Adrenal gland (tissue), 19 donors: ENCODE data around the gene ADCK1. TPM values are rescaled to one million over a fixed set of nuclear protein-coding genes. Genes with fewer than 3 reads are reported as not detected.

Source experiments
- DNase-seq, 7 donors: peaks; one replicate each; pipeline ENCODE4 v3.0.0-alpha.2; 2019 to 2020
- H3K27ac ChIP-seq, 5 donors: fragments of 200-600 bp; sonication (generic) in 4 of 5; 1 replicate in 3 of 5; 2 replicates in 2 of 5; pipeline versions ENCODE4 v1.5.1 to v1.8.0; 2016 to 2020; ENCODE audit warnings: mild to moderate bottlenecking in 1 of 5
- H3K27me3 ChIP-seq: fragments of 200-600 bp; 2 replicates; pipeline ENCODE4 v1.8.0; 2021
- H3K36me3 ChIP-seq, 2 donors: fragments of 200-600 bp; replicated peaks in 1 of 2; 1 replicate in 1 of 2; 2 replicates in 1 of 2; pipeline versions ENCODE4 v1.5.1 to v1.8.0; 2018 to 2022
- H3K4me1 ChIP-seq, 2 donors: fragments of 200-600 bp; replicated peaks in 1 of 2; 1 replicate in 1 of 2; 2 replicates in 1 of 2; pipeline versions ENCODE4 v1.5.1 to v1.8.0; 2018 to 2021
- H3K4me3 ChIP-seq, 4 donors: fragments of 200-600 bp; sonication (generic) in 3 of 4; one replicate each; pipeline ENCODE4 v1.5.1; 2016 to 2018
- H3K9me3 ChIP-seq, 3 donors: fragments of 200-600 bp; sonication (generic) in 1 of 3; replicated peaks in 1 of 3; 1 replicate in 2 of 3; 2 replicates in 1 of 3; pipeline versions ENCODE4 v1.5.1 to v1.8.0; 2016 to 2021
- POLR2A ChIP-seq, 2 donors: fragments of 450-650 bp; IDR thresholded peaks; one replicate each; pipeline ENCODE4 v1.6.1; 2017; ENCODE audit warnings: antibody characterized with exemption in 2 of 2, mild to moderate bottlenecking in 2 of 2, moderate library complexity in 1 of 2
- WGBS, 4 donors: extraction: QIAGEN DNeasy Blood & Tissue Kit in 2 of 4; methylation state at CpG; one replicate each; pipeline versions ENCODE4 v1.1.5 to v1.1.7; 2013 to 2017; 5-methylcytosine and 5-hydroxymethylcytosine counted together
- intact Hi-C, 2 donors: fragments of 100-400 bp; cut with DNase I; formaldehyde crosslinking; loops; one replicate each; pipeline versions ENCODE4 v1.14.1 to v1.15.0; 2022 to 2023
- long read RNA-seq, 10 donors: library from polyadenylated mRNA in 3 of 10; unstranded in 2 of 10; stranded (forward) in 1 of 10; transcript quantifications; one replicate each; pipeline ENCODE4 v2.0.0 and lab custom pipeline, GENCODE V29; 2021 to 2026
- polyA plus RNA-seq, 3 donors: library from polyadenylated mRNA; stranded (reverse); fragments of 200-250 nt in 2 of 3; fragments of 350-450 nt in 1 of 3; fragmentation: Illumina TruSeq in 1 of 3; extraction: RNeasy Lipid Tissue Mini Kit (QIAGEN cat#74804) in 1 of 3; gene quantifications; one replicate each; pipeline ENCODE4 v1.2.3, GENCODE V29; 2013 to 2014
- total RNA-seq, 9 donors: library from RNA; depleted of rRNA in 4 of 9; stranded (reverse); fragments of >200 nt in 4 of 9; fragments of 120-200 nt in 1 of 9; fragmentation: NEBNext Ultra II Directional in 1 of 9; extraction: Animal tissue kit (Norgen Biotek cat#: 25700) in 1 of 9; gene quantifications; one replicate each; pipeline versions ENCODE4 v1.1.0 to v1.2.4, GENCODE V29; 2013 to 2023
- TF ChIP-seq, protein P1 (sequence below), 6 experiments: fragments of 450-650 bp in 4 of 6; fragments of 200-600 bp in 2 of 6; sonication (generic) in 1 of 6; IDR thresholded peaks; 1 replicate in 5 of 6; 2 replicates in 1 of 6; pipeline versions ENCODE4 v1.5.1 to v1.8.0; 2016 to 2021; ENCODE audit warnings: antibody characterized with exemption in 6 of 6, mild to moderate bottlenecking in 2 of 6, moderate library complexity in 1 of 6
- donor health status: healthy with polysubstance abuse.
- donor health status: Bipolar disorder and iron deficiency.
- donor health status: DM: yes; HTN: yes; CAD: no.
- donor health status: DM: no; HTN: no; CAD: no.
- donor health status: DM: no; HTN: no; CAD: no.
- donor health status: DM: yes; HTN: yes; CAD: no.

ADCK1 gene, protein sequence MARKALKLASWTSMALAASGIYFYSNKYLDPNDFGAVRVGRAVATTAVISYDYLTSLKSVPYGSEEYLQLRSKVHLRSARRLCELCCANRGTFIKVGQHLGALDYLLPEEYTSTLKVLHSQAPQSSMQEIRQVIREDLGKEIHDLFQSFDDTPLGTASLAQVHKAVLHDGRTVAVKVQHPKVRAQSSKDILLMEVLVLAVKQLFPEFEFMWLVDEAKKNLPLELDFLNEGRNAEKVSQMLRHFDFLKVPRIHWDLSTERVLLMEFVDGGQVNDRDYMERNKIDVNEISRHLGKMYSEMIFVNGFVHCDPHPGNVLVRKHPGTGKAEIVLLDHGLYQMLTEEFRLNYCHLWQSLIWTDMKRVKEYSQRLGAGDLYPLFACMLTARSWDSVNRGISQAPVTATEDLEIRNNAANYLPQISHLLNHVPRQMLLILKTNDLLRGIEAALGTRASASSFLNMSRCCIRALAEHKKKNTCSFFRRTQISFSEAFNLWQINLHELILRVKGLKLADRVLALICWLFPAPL
- total RNA-seq (10 to 100 TPM in 2 of 9 donors, 1 to 10 TPM in 7; 5.2 to 10.5 (median 9.9) TPM), polyA plus RNA-seq (10 to 100 TPM in 2 of 3 donors, 1 to 10 TPM in 1; 5.9 to 18.1 (median 10.8) TPM)
- long read RNA-seq, donor 1, partial matches to known transcripts = 0 of 3 reads
- long read RNA-seq, donor 1, other reads (novel, unspliced or antisense) = 0 of 3 reads
- long read RNA-seq, donor 2 = 0 reads
- long read RNA-seq, donor 3 = 0 reads
- long read RNA-seq, donor 4, partial matches to known transcripts = 0 of 6 reads
- long read RNA-seq, donor 4, other reads (novel, unspliced or antisense) = 2 of 6 reads
- long read RNA-seq, donor 5, transcript ADCK1-201 (11 exons, 2,234 nt) = major isoform, 16 of 19 reads
- long read RNA-seq, donor 5, partial matches to known transcripts = 0 of 19 reads
- long read RNA-seq, donor 5, other reads (novel, unspliced or antisense) = 2 of 19 reads
- long read RNA-seq, donor 6, partial matches to known transcripts = 1 of 5 reads
- long read RNA-seq, donor 6, other reads (novel, unspliced or antisense) = 3 of 5 reads
- long read RNA-seq, donor 7, partial matches to known transcripts = 0 of 1 reads
- long read RNA-seq, donor 7, other reads (novel, unspliced or antisense) = 0 of 1 reads
- long read RNA-seq, donor 8, partial matches to known transcripts = 0 of 1 reads
- long read RNA-seq, donor 8, other reads (novel, unspliced or antisense) = 0 of 1 reads
- long read RNA-seq, donor 9, partial matches to known transcripts = 0 of 1 reads
- long read RNA-seq, donor 9, other reads (novel, unspliced or antisense) = 0 of 1 reads
- long read RNA-seq, donor 10, partial matches to known transcripts = 0 of 2 reads
- long read RNA-seq, donor 10, other reads (novel, unspliced or antisense) = 0 of 2 reads

DNA sequence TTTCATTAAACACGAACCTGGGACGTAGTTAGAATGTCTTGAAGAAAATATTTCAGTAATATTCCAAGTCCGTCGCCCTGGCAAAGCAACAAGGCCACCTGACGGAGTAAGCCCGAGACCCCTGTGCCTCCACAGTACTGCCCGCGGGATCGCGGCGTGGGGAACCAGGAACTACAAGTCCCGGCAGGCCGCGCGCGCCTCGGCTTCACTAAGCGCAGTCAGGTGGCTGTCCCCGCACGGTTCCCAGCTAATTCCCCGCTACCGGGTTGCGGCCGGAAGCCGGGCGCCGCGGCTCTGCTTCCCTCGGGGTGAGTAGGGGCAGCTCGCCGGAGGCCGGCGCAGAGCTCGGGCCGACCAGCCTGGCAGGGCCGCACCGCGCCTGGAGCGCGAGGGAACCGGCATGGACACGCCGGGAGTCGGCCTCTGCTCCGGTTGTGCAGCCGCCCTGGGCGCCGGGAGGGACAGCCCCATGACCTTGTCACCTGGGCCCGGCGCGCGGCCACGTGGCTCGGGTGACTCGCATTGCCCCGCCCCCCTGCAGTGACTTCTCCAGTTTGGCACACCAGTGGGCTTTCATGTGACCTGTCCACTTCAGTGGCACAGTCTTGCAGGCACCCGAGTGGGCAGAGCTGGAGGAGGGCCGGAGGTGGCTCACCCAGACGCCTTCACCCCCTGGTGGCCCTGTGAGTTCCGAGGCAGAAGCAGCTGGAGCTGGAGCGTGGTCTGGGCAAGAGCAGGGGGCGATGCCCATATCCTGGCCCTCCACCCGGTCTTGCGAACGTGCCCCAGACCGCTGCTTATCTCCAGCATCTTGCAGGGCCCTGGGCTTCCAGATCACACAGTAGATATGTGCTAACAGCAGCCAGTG is at the start of gene ADCK1:
Gene ADCK1 (plus strand): TSS at position 247 of the 868 bp plus-strand sequence. CDS start 18,870 bp downstream, outside the sequence.
- Histone ChIP-seq H3K9me3 (no peaks in the 10 kb centered on the region), H3K27me3 (no peaks in the 10 kb centered on the region), H3K36me3 (no peaks in the 10 kb centered on the region), H3K4me1 (peaks cover 0 to 12% of the 10 kb centered on the region in 2 donors), H3K27ac (peak within 1 kb of the TSS; percentile 85 to 96 (median 92)), H3K4me3 (peak within 1 kb of the TSS in 3 of 4 donors; percentile 64 to 77 (median 64))
- intact Hi-C loops = no loop called here
- 0 to 1% (median 0%) methylated on average over 6 to 66 of the region's 66 CpGs for WGBS, 4 donors
- peak; percentile 94 to 98 (median 97) for DNase-seq
- TF ChIP-seq, protein P1, sequence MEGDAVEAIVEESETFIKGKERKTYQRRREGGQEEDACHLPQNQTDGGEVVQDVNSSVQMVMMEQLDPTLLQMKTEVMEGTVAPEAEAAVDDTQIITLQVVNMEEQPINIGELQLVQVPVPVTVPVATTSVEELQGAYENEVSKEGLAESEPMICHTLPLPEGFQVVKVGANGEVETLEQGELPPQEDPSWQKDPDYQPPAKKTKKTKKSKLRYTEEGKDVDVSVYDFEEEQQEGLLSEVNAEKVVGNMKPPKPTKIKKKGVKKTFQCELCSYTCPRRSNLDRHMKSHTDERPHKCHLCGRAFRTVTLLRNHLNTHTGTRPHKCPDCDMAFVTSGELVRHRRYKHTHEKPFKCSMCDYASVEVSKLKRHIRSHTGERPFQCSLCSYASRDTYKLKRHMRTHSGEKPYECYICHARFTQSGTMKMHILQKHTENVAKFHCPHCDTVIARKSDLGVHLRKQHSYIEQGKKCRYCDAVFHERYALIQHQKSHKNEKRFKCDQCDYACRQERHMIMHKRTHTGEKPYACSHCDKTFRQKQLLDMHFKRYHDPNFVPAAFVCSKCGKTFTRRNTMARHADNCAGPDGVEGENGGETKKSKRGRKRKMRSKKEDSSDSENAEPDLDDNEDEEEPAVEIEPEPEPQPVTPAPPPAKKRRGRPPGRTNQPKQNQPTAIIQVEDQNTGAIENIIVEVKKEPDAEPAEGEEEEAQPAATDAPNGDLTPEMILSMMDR (IDR thresholded peaks at IDR 0.05) = peak; percentile 16 to 67 (median 52)
- TF ChIP-seq POLR2A (IDR thresholded peaks at IDR 0.05) = peak; percentile 56 to 81

DNA sequence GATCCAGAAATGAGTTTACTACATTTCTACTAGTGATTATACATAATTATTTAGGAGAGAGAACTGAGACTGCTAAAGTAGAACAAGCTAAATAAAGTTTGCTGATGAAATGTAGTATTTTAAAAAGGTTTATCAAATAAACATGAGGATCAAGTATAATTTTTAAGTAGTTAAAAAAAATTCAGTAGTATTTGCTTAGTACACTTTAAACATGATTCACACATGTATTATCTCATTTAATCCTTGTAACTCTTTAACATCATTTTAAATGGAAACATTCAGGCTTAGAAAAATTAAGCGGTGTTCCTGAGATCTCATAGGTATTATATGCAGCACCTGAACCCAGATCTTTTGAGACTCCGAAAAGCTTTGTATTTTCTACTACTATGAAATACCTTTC is 47.6 kb upstream of the ADCK1 start:
- DNase-seq = no peak
- Histone ChIP-seq H3K27me3 (no peaks in the 10 kb centered on the region), H3K4me1 (peaks cover 11 to 15% of the 10 kb centered on the region in 2 donors), H3K9me3 (no peaks in the 10 kb centered on the region), H3K4me3 (no peak overlapping the region), H3K27ac (no peak overlapping the region), H3K36me3 (peaks cover 0 to 54% of the 10 kb centered on the region in 2 donors)
- intact Hi-C loops = no loop called here
- TF ChIP-seq, protein P1 (IDR thresholded peaks at IDR 0.05) = no peak
- TF ChIP-seq POLR2A (IDR thresholded peaks at IDR 0.05) = no peak
- WGBS, 4 donors = 92 to 99% (median 96%) methylated on average over 2 of the region's 2 CpGs

DNA sequence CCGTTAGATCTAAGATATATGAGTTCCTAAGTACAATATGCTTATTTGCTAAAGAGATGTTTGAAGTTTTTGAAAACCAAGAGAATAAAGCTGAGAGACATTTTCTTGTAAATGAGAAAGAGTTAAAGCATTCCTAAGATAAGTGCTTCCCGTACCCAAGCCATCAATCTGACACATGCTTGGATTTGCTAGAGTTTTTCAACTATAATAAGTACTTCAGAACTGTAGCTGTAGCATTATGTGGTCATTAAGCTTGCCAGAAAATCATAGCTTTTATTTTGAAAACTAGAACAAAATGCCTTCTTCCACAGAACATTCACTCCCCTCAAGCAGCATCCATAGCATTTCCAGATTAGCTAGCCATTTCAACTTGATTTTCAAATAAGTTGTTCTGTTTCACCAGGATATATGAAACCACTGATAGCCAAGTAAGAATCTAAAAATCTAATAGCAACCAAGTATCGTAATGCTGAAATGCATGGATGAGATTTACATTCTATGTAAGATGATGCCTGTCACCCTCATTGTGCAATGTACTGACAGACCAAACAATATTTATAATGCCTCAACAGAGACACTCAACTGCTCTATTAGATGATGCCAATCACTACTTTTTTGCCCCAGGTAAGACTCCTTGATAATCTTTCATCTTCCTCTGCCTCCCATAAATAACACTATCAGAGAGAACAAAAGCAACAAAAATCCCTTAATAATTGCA is 47.0 kb upstream of the ADCK1 start:
- no peaks in the 10 kb centered on the region for H3K9me3 ChIP-seq
- H3K4me1 ChIP-seq = peaks cover 11 to 22% of the 10 kb centered on the region in 2 donors
- H3K36me3 ChIP-seq = peaks cover 0 to 50% of the 10 kb centered on the region in 2 donors
- intact Hi-C loops = no loop called here
- DNase-seq = no peak
- no peak overlapping the region for H3K27ac ChIP-seq
- TF ChIP-seq POLR2A (IDR thresholded peaks at IDR 0.05) = no peak
- TF ChIP-seq, protein P1 (IDR thresholded peaks at IDR 0.05) = no peak
- WGBS, 4 donors = 42 to 75% (median 55%) methylated on average over 3 of the region's 3 CpGs
- no peaks in the 10 kb centered on the region for H3K27me3 ChIP-seq
- no peak overlapping the region for H3K4me3 ChIP-seq
